Ureter (tissue), 1 donor: ENCODE results near the gene SNX25. TPM values are rescaled to one million over a fixed set of nuclear protein-coding genes. Genes with fewer than 3 reads are reported as not detected.
"Not testable (repeated sequence)": the region's sequence is repeated elsewhere in the genome, so short reads cannot be mapped to it uniquely, and the experiment has no call there.

Experiments used
- DNase-seq: peaks from one replicate; pipeline ENCODE4 v3.0.0-alpha.2; 2020; ENCODE audit warnings: low spot score
- total RNA-seq: library from RNA; stranded (reverse); gene quantifications from one replicate; pipeline ENCODE4 v1.2.4, GENCODE V29; 2023
- donor health status: DM: yes; HTN: yes; CAD: no.

Gene SNX25
- total RNA-seq, 1 donor from 2014 or later, result 17.4 TPM

- DNase-seq, result no peak
Measured at GRCh38 chr4:185304944-185305690, 95.7 kb downstream of the SNX25 start.

DNA sequence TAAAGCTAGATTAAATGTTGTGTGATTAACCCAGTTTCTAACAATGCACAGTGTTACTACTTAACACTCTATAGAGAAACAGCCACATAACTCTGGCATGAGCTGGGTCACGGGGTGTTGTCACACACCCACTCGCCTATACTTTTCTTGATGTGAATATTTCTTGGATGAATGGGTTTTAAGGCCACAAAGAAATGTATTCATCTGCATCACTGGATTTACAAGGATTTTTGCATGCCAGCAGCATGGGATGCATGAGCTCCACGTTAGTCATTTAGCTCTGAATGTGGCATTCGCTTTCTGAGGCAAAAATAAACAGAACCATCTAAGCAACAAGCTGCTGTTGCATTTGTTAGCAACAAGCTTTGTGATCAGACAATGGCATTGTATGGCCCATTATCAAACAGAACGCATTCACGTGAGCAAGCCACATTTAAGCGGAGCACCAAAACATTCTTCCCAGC lies 96.6 kb downstream of the SNX25 start:
- no peak for DNase-seq

DNA sequence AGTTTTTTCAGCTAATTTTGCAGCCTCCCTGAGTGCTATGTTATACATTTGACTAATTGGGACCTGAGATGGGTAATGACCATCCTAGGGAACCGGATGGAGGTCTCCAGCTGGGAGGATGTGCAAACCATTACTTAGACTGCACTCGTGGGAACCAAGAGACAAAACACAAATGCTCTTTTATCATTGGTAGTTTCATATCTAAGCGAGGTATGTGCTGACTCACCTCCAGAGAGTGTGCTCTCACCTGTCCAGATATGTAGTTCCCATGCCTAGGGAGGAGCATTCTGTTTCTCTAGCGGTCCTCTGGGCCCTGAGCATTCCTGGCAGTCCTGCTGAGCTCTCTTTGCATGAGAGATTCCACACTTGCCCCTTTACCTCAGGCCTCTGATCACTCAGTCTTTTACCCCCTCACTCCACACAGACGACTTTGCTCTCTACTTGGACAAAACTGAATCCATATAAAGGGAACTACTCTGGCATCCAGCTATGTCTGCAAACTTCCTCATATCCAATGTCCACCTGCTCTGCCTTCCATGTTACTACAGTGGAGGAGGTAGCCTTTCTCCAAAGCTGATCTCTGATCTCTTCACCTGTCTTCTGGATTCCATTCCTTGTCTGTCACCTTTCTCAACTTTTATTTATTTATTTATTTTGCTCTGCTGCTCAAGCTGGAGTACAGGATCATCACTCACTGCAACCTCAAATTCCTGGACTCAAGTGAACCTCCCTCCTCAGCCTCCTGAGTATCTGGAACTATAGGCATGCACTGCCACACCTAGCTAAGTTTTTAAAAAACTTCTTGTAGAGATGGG lies 97.9 kb downstream of the SNX25 start:
- no peak for DNase-seq

DNA sequence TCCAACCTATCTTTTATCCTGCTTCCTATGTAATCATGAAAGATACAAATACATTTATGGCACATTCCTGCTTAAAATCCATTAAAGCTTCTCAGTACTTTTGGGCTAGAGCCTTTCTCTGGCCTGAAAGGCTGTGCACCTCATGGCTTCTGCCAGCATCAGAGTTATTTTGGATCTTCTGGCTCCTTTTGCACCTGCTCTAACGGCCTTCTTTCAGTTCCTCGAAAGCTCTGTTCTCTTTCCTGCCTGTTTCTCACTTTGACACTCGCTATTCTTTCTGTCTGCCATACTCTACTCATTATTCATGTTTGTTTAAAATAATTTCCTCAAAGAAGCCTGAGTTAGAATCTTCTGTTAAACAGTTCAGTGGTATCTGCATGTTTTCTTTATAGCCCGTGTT lies 100.4 kb downstream of the SNX25 start:
- DNase-seq, result no peak

DNA sequence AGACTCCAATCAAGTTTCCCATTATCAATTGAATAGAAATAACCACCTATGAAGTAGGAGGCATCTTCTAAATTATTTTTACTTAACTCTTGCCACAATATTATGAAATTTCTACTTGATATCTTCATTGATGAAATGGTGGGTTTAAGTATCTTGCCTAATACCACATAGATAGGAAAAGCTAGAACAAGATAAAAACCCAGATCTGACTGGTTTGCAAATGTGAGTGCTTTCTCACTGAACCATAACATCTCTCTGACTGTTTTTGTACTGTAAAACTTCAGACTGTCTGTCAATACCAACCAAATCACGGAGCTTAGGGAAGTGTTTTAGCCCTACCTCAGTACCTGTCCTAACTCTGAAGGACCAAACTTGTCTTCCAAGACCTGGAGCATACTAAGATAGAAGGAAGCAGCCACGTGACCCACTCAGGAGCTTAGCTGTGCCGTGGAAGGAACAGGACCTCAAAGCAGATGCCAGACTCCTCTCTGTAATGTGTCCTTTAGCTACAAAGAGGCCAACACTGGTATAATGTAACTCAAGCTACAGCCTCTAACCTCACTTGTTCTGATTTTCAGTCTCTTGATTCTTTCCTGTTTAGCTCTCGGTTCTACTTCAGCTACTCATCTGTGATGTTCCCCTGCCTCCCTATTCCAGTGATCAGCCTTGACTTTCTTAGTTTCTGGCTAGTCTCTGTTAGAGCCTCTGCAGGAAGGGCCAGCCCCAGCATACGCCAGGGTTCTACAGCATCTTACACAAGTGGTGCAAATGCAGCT lies 101.9 kb downstream of the SNX25 start:
- DNase-seq, result no peak

- no peak for DNase-seq
Measured at GRCh38 chr4:185312699-185313098, 103.3 kb downstream of the SNX25 start.

DNA sequence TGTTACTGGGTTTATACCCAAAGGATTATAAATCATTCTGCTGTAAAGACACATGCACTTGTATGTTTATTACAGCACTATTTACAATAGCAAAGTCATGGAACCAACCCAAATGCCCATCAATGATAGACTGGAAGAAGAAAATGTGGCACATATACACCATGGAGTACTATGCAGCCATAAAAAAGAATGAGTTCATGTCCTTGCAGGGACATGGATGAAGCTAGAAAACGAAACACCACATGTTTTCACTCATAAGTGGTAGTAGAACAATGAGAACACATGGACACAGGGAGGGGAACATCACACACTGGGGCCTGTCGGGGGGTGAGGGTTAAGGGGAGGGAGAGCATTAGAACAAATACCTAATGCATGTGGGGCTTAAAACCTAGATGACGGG lies 108.1 kb downstream of the SNX25 start:
- not testable (repeated sequence) for DNase-seq

GRCh38 chr4:185317880-185318279 lies 108.5 kb downstream of the SNX25 start:
- DNase-seq, result no peak

GRCh38 chr4:185318679-185319078 lies 109.3 kb downstream of the SNX25 start:
- no peak for DNase-seq

- DNase-seq, result no peak
Measured at GRCh38 chr4:185322803-185323202, 113.4 kb downstream of the SNX25 start.

- no peak for DNase-seq
Measured at GRCh38 chr4:185323606-185324005, 114.2 kb downstream of the SNX25 start.

DNA sequence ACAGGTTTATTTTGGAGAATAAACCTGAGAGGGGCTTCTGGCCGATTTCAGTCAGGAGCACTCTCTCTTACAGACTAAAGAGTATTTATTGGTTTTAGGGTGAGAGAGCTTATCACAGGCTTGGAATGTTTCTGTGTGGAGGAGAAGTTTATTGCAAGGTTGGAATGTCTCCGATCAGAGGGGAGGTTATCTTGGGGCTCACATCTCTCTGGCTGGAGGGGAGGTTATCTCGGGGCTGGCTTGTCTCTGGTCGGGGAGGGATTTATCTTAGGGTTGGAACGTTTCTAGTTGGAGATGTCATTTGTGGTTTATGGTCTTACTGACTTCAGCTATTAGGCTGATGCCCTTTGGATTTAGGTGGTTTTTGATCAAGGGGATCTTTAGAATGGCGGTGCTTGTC lies 115.0 kb downstream of the SNX25 start:
- DNase-seq, result not testable (repeated sequence)

GRCh38 chr4:185325721-185326120 lies 116.3 kb downstream of the SNX25 start:
- not testable (repeated sequence) for DNase-seq

- no peak for DNase-seq
Measured at GRCh38 chr4:185328586-185328985, 119.2 kb downstream of the SNX25 start.

DNA sequence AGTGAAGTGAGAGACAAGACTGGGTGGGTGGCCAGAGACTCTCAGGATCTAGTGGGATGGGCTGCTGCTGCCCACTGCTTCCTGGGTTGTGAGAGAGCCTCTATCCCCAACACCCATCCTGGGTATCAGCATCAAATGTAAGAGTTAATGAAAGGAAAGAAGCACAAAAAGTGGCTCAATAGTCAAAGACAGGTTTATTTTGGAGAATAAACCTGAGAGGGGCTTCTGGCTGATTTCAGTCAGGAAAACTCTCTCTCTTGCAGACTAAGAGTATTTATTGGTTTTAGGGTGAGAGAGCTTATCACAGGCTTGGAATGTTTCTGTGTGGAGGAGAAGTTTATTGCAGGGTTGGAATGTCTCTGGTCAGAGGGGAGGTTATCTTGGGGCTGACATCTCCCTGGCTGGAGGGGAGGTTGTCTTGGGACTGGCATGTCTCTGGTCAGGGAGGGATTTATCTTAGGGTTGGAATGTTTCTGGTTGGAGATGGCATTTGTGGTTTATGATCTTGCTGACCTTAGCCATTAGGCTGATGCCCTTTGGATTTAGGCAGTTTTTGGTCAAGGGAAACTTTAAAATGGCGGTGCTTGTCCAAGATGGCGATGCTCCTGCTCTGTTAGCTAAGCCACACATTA lies 120.6 kb downstream of the SNX25 start:
- DNase-seq, result not testable (repeated sequence)

DNA sequence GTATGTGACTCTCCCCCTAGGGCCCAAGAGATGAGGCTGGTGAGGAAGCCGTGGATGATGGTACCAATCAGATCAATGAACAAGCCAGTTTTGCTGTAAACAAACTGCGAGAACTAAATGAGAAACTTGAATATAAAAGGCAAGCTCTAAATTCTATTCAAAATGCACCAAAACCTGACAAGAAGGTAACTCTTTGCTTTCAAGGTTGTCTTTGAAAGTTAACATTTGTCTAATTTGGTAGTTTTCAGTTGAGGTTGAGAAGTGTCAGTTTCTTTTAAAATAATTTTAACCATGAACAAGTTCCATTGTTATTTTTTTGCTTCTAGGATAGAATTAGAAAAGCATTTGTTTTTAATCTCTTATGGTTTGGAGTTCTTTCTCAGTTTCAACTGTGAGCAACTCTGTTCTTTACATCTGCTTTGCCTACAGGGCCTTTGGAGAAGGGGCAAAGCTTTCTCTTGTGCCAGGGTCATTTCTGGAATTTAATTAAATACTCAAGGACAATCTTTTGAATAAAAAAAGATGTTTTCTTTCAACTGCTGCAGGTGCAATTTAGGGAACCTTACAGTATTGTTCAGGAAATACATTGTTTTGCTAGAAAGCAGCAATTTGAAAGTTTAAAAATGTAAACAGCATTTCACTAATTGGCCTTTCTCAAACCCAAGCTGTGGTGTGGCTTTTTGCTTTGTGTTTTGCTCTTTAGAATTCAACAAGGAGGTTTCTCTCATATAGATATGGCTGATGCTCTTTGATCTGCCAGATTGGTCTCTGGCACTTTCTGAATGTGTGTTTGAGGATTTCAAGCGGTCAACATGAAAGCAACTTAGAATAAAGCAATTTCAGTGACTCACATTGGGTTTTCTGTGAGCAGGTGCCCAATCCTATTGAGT lies 123.4 kb downstream of the SNX25 start:
- no peak for DNase-seq

DNA sequence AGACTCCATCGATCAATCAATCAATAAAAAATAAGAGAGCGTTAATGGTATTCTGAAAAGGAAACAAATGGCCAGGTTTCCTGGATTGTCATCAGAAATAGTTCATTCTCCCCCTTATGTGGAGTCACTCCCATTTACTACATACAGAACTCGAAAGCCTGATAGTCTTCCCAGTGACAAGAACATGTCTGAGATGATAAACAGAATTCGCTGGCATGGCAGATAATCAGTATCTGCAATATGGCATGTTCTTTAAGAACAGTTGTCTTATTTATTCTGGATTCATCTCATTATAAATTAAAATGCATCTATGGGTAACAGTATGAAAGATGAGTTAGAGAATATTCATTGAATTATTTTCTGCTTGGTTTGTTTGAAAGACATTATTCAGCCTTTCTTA lies 124.9 kb downstream of the SNX25 start:
- DNase-seq, result no peak

GRCh38 chr4:185335579-185335978 lies 126.2 kb downstream of the SNX25 start:
- no peak for DNase-seq

DNA sequence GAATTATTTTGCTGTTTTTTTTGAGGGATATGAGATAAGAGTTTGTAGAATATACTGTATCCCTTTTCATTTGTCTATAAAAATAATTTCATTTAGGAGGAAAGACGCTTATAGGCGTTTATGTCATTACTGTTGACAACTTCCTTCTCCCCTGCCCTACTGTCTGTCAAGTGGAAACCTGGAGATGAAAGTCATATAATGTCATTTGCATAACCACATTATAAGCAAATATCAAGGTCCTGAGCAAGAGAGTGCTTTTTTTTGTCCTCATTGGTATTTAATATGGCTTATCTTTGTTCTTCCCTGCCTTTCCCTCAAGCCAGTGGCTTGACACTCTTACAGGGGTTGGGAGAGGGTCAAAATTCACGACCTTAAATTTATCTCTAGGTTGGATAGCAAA lies 130.5 kb downstream of the SNX25 start:
- no peak for DNase-seq

- no peak for DNase-seq
Measured at GRCh38 chr4:185341377-185341776, 132.0 kb downstream of the SNX25 start.

DNA sequence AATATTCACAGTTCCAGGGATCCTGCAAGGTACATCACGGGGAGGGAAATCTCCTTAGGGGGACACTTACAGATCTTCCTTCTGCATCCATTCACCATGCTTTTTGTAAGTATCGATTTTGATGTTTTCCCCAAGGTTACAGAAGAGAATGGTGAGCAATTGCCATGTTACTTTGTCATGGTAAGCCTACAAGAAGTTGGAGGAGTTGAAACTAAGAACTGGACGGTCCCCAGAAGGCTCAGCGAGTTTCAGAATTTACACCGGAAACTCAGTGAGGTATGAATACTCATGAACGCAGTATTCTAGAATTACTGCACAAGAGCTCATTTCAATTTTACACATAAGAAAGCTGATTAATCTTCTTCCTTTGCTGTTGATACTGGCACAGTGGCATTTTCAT lies 132.4 kb downstream of the SNX25 start:
- DNase-seq, result no peak
